T-helper 17 cell (primary cell): ENCODE data around the gene AP1S3. TPM values are rescaled to one million over a fixed set of nuclear protein-coding genes. Genes with fewer than 3 reads are reported as not detected.

Source experiments
- ATAC-seq: fragments of 150-1000 bp; cut with Tn5 transposase; 2 replicates; pipeline ENCODE4 v1.10.0; 2021; ENCODE audit warnings: mild to moderate bottlenecking, moderate library complexity
- DNase-seq, 3 donors: peaks; one replicate each; pipeline versions ENCODE4 v3.0.0 to v3.0.0-alpha.2; 2020 to 2021
- H3K9me3 ChIP-seq: one replicate; pipeline ENCODE4 v1.7.0; 2013; ENCODE audit warnings: low read length, mild to moderate bottlenecking; ENCODE audit not compliant: control insufficient read depth, poor library complexity, severe bottlenecking
- H3K27ac Mint-ChIP-seq: one replicate; pipeline ENCODE4 v1.8.0; 2022; ENCODE audit warnings: mild to moderate bottlenecking, moderate library complexity, mixed read lengths
- H3K27me3 Mint-ChIP-seq: one replicate; pipeline ENCODE4 v1.8.0; 2022; ENCODE audit warnings: mixed read lengths
- H3K36me3 Mint-ChIP-seq: one replicate; pipeline ENCODE4 v1.8.0; 2022; ENCODE audit warnings: low read depth, mixed read lengths
- H3K4me1 Mint-ChIP-seq: one replicate; pipeline ENCODE4 v1.8.0; 2022; ENCODE audit warnings: mild to moderate bottlenecking, mixed read lengths
- H3K4me3 Mint-ChIP-seq: one replicate; pipeline ENCODE4 v1.8.0; 2022; ENCODE audit warnings: mild to moderate bottlenecking, moderate library complexity, mixed read lengths
- total RNA-seq, 4 donors: library from RNA in 2 of 4; stranded (reverse) in 2 of 4; gene quantifications; one replicate each; pipeline ENCODE4 v1.2.3 and lab custom pipeline; 2022 to 2026

AP1S3 gene
- total RNA-seq, 2 donors from 2014 or later = 1.6 to 2.9 TPM

- H3K36me3 Mint-ChIP-seq = peaks cover 5% of the 10 kb centered on the region
- no peak for DNase-seq
- H3K4me1 Mint-ChIP-seq = peaks cover 23% of the 10 kb centered on the region
- no peaks in the 10 kb centered on the region for H3K27me3 Mint-ChIP-seq
- ATAC-seq = peak; percentile 97
- no peaks in the 10 kb centered on the region for H3K9me3 ChIP-seq
- peak overlapping the region; percentile 78 for H3K4me3 Mint-ChIP-seq
- H3K27ac Mint-ChIP-seq = peak overlapping the region; percentile 29
These were observed 27.7 kb upstream of the AP1S3 start for GRCh38 chr2:223865124-223865523.

- Mint-ChIP-seq H3K4me1 (peaks cover 20% of the 10 kb centered on the region), H3K27ac (no peak overlapping the region), H3K27me3 (no peaks in the 10 kb centered on the region), H3K4me3 (no peak overlapping the region), H3K36me3 (peaks cover 2% of the 10 kb centered on the region)
- no peak for ATAC-seq
- no peaks in the 10 kb centered on the region for H3K9me3 ChIP-seq
- no peak for DNase-seq
These were observed 26.1 kb upstream of the AP1S3 start for GRCh38 chr2:223863491-223863890.

GRCh38 chr2:223860809-223861738 lies 23.7 kb upstream of the AP1S3 start:
- H3K4me3 Mint-ChIP-seq = no peak overlapping the region
- DNase-seq = no peak
- H3K27ac Mint-ChIP-seq = no peak overlapping the region
- no peaks in the 10 kb centered on the region for H3K9me3 ChIP-seq
- no peak for ATAC-seq
- H3K27me3 Mint-ChIP-seq = no peaks in the 10 kb centered on the region
- peaks cover 15% of the 10 kb centered on the region for H3K4me1 Mint-ChIP-seq
- H3K36me3 Mint-ChIP-seq = peaks cover 2% of the 10 kb centered on the region

- Mint-ChIP-seq H3K27me3 (no peaks in the 10 kb centered on the region), H3K4me1 (peaks cover 3% of the 10 kb centered on the region), H3K4me3 (no peak overlapping the region), H3K27ac (no peak overlapping the region), H3K36me3 (peaks cover 2% of the 10 kb centered on the region)
- ATAC-seq (no peak), DNase-seq (no peak)
- H3K9me3 ChIP-seq = no peaks in the 10 kb centered on the region
These were observed 21.7 kb upstream of the AP1S3 start for GRCh38 chr2:223859070-223859469.

- no peaks in the 10 kb centered on the region for H3K9me3 ChIP-seq
- ATAC-seq (no peak), DNase-seq (no peak)
- Mint-ChIP-seq H3K4me1 (peaks cover 3% of the 10 kb centered on the region), H3K27ac (no peak overlapping the region), H3K4me3 (no peak overlapping the region), H3K27me3 (no peaks in the 10 kb centered on the region), H3K36me3 (peaks cover 2% of the 10 kb centered on the region)
These were observed 19.2 kb upstream of the AP1S3 start for GRCh38 chr2:223856584-223856983.

GRCh38 chr2:223856021-223856420 lies 18.6 kb upstream of the AP1S3 start:
- no peaks in the 10 kb centered on the region for H3K9me3 ChIP-seq
- H3K36me3 Mint-ChIP-seq = peaks cover 4% of the 10 kb centered on the region
- DNase-seq (no peak), ATAC-seq (no peak)
- no peak overlapping the region for H3K27ac Mint-ChIP-seq
- no peaks in the 10 kb centered on the region for H3K27me3 Mint-ChIP-seq
- H3K4me3 Mint-ChIP-seq = no peak overlapping the region
- H3K4me1 Mint-ChIP-seq = peaks cover 5% of the 10 kb centered on the region

GRCh38 chr2:223855426-223855825 lies 18.0 kb upstream of the AP1S3 start:
- H3K9me3 ChIP-seq = no peaks in the 10 kb centered on the region
- DNase-seq = no peak
- no peak for ATAC-seq
- H3K27ac Mint-ChIP-seq = no peak overlapping the region
- peaks cover 5% of the 10 kb centered on the region for H3K4me1 Mint-ChIP-seq
- H3K4me3 Mint-ChIP-seq = no peak overlapping the region
- H3K27me3 Mint-ChIP-seq = no peaks in the 10 kb centered on the region
- peaks cover 5% of the 10 kb centered on the region for H3K36me3 Mint-ChIP-seq

GRCh38 chr2:223854741-223855140 lies 17.4 kb upstream of the AP1S3 start:
- Mint-ChIP-seq H3K27me3 (no peaks in the 10 kb centered on the region), H3K4me3 (no peak overlapping the region), H3K4me1 (peaks cover 5% of the 10 kb centered on the region), H3K36me3 (peaks cover 5% of the 10 kb centered on the region), H3K27ac (no peak overlapping the region)
- no peaks in the 10 kb centered on the region for H3K9me3 ChIP-seq
- no peak for DNase-seq
- no peak for ATAC-seq

GRCh38 chr2:223853425-223853837 lies 16.0 kb upstream of the AP1S3 start:
- H3K4me1 Mint-ChIP-seq = peaks cover 5% of the 10 kb centered on the region
- H3K27ac Mint-ChIP-seq = no peak overlapping the region
- no peaks in the 10 kb centered on the region for H3K27me3 Mint-ChIP-seq
- ATAC-seq = no peak
- DNase-seq = no peak
- H3K4me3 Mint-ChIP-seq = no peak overlapping the region
- peaks cover 5% of the 10 kb centered on the region for H3K36me3 Mint-ChIP-seq
- no peaks in the 10 kb centered on the region for H3K9me3 ChIP-seq

- Mint-ChIP-seq H3K4me3 (no peak overlapping the region), H3K36me3 (peaks cover 5% of the 10 kb centered on the region), H3K27me3 (no peaks in the 10 kb centered on the region), H3K27ac (no peak overlapping the region), H3K4me1 (peaks cover 11% of the 10 kb centered on the region)
- DNase-seq = no peak
- H3K9me3 ChIP-seq = no peaks in the 10 kb centered on the region
- no peak for ATAC-seq
These were observed 15.0 kb upstream of the AP1S3 start for GRCh38 chr2:223852281-223852795.

GRCh38 chr2:223847410-223847809 lies 10.0 kb upstream of the AP1S3 start:
- ATAC-seq (peak; percentile 27), DNase-seq (no peak)
- Mint-ChIP-seq H3K27ac (no peak overlapping the region), H3K4me3 (no peak overlapping the region), H3K36me3 (peaks cover 8% of the 10 kb centered on the region), H3K27me3 (no peaks in the 10 kb centered on the region), H3K4me1 (peaks cover 13% of the 10 kb centered on the region)
- H3K9me3 ChIP-seq = no peaks in the 10 kb centered on the region

GRCh38 chr2:223846515-223846914 lies 9.1 kb upstream of the AP1S3 start:
- Mint-ChIP-seq H3K4me1 (peaks cover 13% of the 10 kb centered on the region), H3K27ac (no peak overlapping the region), H3K4me3 (no peak overlapping the region), H3K36me3 (peaks cover 8% of the 10 kb centered on the region), H3K27me3 (no peaks in the 10 kb centered on the region)
- no peaks in the 10 kb centered on the region for H3K9me3 ChIP-seq
- no peak for DNase-seq
- ATAC-seq = no peak

GRCh38 chr2:223841436-223842190 lies 4.2 kb upstream of the AP1S3 start:
- no peak for ATAC-seq

More at GRCh38 chr2:223841436-223842190, 4.2 kb upstream of the AP1S3 start:
- H3K27me3 Mint-ChIP-seq = no peaks in the 10 kb centered on the region
- H3K4me1 Mint-ChIP-seq = peaks cover 7% of the 10 kb centered on the region
- no peaks in the 10 kb centered on the region for H3K9me3 ChIP-seq
- no peaks in the 10 kb centered on the region for H3K36me3 Mint-ChIP-seq
- no peak overlapping the region for H3K27ac Mint-ChIP-seq
- H3K4me3 Mint-ChIP-seq = no peak overlapping the region
- DNase-seq = no peak
